Stimulated activated CD8-positive, alpha-beta memory T cell treated with anti-CD3 and anti-CD28 coated beads, Interleukin-15, amount 100 ng/mL, for 1 hour (primary cell): Measurements from ENCODE around the gene HNRNPU.

Source experiments
- DNase-seq: peaks from one replicate; pipeline ENCODE4 v3.0.0-alpha.2; 2020; ENCODE audit warnings: low read depth

The HNRNPU gene

DNA sequence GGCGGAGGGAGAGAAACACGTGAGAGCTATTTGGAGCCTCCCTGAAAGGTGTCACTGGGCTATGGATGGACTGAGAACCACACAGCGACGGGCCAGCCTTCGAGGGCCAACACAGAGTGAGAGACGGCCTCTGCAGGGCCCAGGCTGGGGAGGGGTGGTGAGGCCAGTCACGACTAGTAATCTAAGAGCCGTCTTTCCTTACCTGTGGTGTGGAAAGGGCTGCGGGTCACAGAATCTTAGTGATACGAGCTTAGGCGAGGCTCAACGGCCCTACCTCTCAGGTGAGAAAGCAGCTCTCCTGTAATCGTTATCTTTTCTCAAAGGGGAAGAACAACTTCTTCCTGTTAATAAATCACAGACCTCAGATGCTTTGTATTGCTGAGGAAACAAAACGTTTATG lies 62.3 kb downstream of the HNRNPU start:
- DNase-seq, result no peak

DNA sequence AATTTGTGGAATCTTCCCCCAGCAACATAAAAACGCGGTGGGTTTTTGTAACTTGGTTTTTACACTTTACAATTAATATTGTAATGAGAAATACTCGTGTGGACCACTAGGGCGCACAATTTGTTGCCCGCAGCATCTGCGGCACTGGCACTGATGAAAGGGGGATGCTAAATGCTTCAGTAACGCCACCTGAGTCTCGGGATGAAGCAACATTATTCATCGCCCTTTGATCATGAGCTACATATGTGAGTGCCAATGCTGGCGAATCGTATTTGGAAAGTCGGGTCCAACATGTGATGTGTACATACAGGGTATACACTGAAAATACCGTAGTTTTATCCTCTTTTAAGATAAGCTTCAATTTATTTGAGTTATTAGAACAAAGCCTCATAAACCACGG lies 63.1 kb downstream of the HNRNPU start:
- peak; percentile 25 for DNase-seq

DNA sequence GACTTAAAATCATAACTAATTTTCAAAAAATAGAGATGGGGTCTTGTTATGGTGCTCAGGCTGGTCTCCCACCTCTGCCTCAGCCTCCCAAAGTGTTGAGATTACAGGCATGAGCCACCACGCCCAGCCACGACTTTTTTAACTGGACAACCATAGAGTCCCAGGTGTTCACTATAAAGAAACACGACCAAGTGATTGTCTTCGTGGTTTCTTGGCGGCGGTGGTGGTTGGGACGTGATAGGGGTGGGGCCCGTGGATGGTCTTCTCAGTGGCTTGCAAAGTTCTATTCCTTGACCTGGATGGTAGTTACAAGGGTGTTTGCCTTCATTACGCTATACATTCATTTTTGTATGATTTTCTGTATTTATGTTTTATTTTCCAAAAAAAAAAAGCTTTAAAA lies 63.5 kb downstream of the HNRNPU start:
- no peak for DNase-seq
